OCI-LY1 (cell line): Measurements from ENCODE around the gene FADS2.

Source experiments
- H2AFZ ChIP-seq: fragments of 200-600 bp; sonication (generic), shearing (Covaris generic); 2 replicates; pipeline ENCODE4 v1.6.0; 2014; ENCODE audit warnings: antibody characterized with exemption, mild to moderate bottlenecking, low read length
- H3F3A ChIP-seq: fragments of 200-600 bp; sonication (generic), shearing (Covaris generic); 2 replicates; pipeline ENCODE4 v1.6.0; 2014; ENCODE audit warnings: mild to moderate bottlenecking, antibody characterized with exemption, low read length, moderate library complexity; ENCODE audit not compliant: insufficient read depth
- H3K27ac ChIP-seq: fragments of 200-600 bp; sonication (generic); 2 replicates; pipeline ENCODE4 v1.5.1; 2014; ENCODE audit warnings: low read length, mixed run types, mild to moderate bottlenecking, low read depth; ENCODE audit not compliant: poor library complexity, severe bottlenecking
- H3K27me3 ChIP-seq: fragments of 200-600 bp; sonication (generic); 2 replicates; pipeline ENCODE4 v1.6.0; 2014; ENCODE audit warnings: antibody characterized with exemption, mild to moderate bottlenecking, low read length, moderate library complexity; ENCODE audit not compliant: insufficient read depth
- H3K36me3 ChIP-seq: fragments of 200-600 bp; sonication (generic); 2 replicates; pipeline ENCODE4 v1.6.1; 2014; ENCODE audit warnings: mild to moderate bottlenecking, antibody characterized with exemption, low read length, moderate library complexity, mixed read lengths; ENCODE audit not compliant: insufficient read depth
- H3K4me1 ChIP-seq: fragments of 200-600 bp; sonication (generic); 2 replicates; pipeline ENCODE4 v1.5.1; 2014; ENCODE audit warnings: mild to moderate bottlenecking, low read length, moderate library complexity; ENCODE audit not compliant: insufficient read depth, severe bottlenecking
- H3K4me2 ChIP-seq: fragments of 200-600 bp; sonication (generic), shearing (Covaris generic); 2 replicates; pipeline ENCODE4 v1.6.1; 2014; ENCODE audit warnings: low read length
- H3K4me3 ChIP-seq: fragments of 200-600 bp; sonication (generic); 2 replicates; pipeline ENCODE4 v1.5.1; 2014; ENCODE audit warnings: low read length, low read depth, mild to moderate bottlenecking, mixed read lengths; ENCODE audit not compliant: poor library complexity, severe bottlenecking
- H3K79me2 ChIP-seq: fragments of 200-600 bp; shearing (Covaris generic); 2 replicates; pipeline ENCODE4 v1.6.1; 2016; ENCODE audit warnings: mixed run types, low read length, mixed read lengths; ENCODE audit not compliant: insufficient read depth
- H3K9ac ChIP-seq: fragments of 200-600 bp; sonication (generic), shearing (Covaris generic); 2 replicates; pipeline ENCODE4 v1.6.1; 2014; ENCODE audit warnings: mild to moderate bottlenecking, low read length, mixed read lengths
- H3K9me2 ChIP-seq: fragments of 200-600 bp; sonication (generic), shearing (Covaris generic); 2 replicates; pipeline ENCODE4 v1.6.1; 2014; ENCODE audit warnings: low read depth, mild to moderate bottlenecking, low read length, mixed read lengths
- H3K9me3 ChIP-seq: fragments of 200-600 bp; shearing (Covaris generic); 2 replicates; pipeline ENCODE4 v1.6.1; 2014; ENCODE audit warnings: low read length, mixed read lengths
- H4K20me1 ChIP-seq: fragments of 200-600 bp; sonication (generic), shearing (Covaris generic); 2 replicates; pipeline ENCODE4 v1.6.0; 2016; ENCODE audit warnings: mild to moderate bottlenecking, low read length; ENCODE audit not compliant: insufficient read depth
- CTCF ChIP-seq: fragments of 200-600 bp; sonication (generic), shearing (Covaris generic); IDR thresholded peaks from 2 replicates; pipeline ENCODE4 v1.5.1; 2017; ENCODE audit warnings: mild to moderate bottlenecking, antibody characterized with exemption, low read length, moderate library complexity, mixed read lengths
- EZH2 ChIP-seq: fragments of 200-600 bp; sonication (generic), shearing (Covaris generic); IDR thresholded peaks from 2 replicates; pipeline ENCODE4 v1.8.0; 2017; ENCODE audit warnings: borderline replicate concordance, mixed run types, mild to moderate bottlenecking, antibody characterized with exemption, low read length, moderate library complexity, mixed read lengths

The FADS2 gene

GRCh38 chr11:61907871-61908729 lies 80.0 kb downstream of the FADS2 start:
- H3K27ac ChIP-seq: no peak overlapping the region
- H3K4me3 ChIP-seq: no peak overlapping the region
- no peaks in the 10 kb centered on the region for H3K4me1 ChIP-seq
- no peaks in the 10 kb centered on the region; the same call in 1 of the 2 replicates for H3K27me3 ChIP-seq
- no peaks in the 10 kb centered on the region for H3F3A ChIP-seq
- H4K20me1 ChIP-seq: no peaks in the 10 kb centered on the region
- no peak overlapping the region for H3K9ac ChIP-seq
- H3K9me2 ChIP-seq: no peaks in the 10 kb centered on the region
- H3K79me2 ChIP-seq: no peaks in the 10 kb centered on the region
- no peaks in the 10 kb centered on the region for H3K36me3 ChIP-seq
- H3K9me3 ChIP-seq: no peaks in the 10 kb centered on the region
- no peak for TF ChIP-seq EZH2
- TF ChIP-seq CTCF: no peak
- H3K4me2 ChIP-seq: no peak overlapping the region
- no peak overlapping the region for H2AFZ ChIP-seq

- Histone ChIP-seq H4K20me1 (no peaks in the 10 kb centered on the region), H3K4me1 (no peaks in the 10 kb centered on the region), H3F3A (no peaks in the 10 kb centered on the region), H3K79me2 (no peaks in the 10 kb centered on the region), H3K27me3 (no peaks in the 10 kb centered on the region; the same call in 1 of the 2 replicates), H3K27ac (no peak overlapping the region), H3K4me3 (no peak overlapping the region), H3K9ac (no peak overlapping the region), H3K9me3 (no peaks in the 10 kb centered on the region), H3K36me3 (no peaks in the 10 kb centered on the region), H3K9me2 (no peaks in the 10 kb centered on the region), H2AFZ (no peak overlapping the region), H3K4me2 (no peak overlapping the region)
- TF ChIP-seq EZH2 (no peak), CTCF (no peak)
Observed at GRCh38 chr11:61908730-61909316, 80.7 kb downstream of the FADS2 start.

GRCh38 chr11:61910187-61911127 lies 82.4 kb downstream of the FADS2 start:
- Histone ChIP-seq H3K9ac (no peak overlapping the region), H4K20me1 (no peaks in the 10 kb centered on the region)
- TF ChIP-seq EZH2 (no peak), CTCF (no peak)

More at GRCh38 chr11:61910187-61911127, 82.4 kb downstream of the FADS2 start:
- H3K27me3 ChIP-seq: peaks cover 6% of the 10 kb centered on the region; the same call in 1 of the 2 replicates
- no peak overlapping the region for H3K4me2 ChIP-seq
- H3K79me2 ChIP-seq: no peaks in the 10 kb centered on the region
- no peaks in the 10 kb centered on the region for H3K36me3 ChIP-seq
- H3F3A ChIP-seq: no peaks in the 10 kb centered on the region
- H3K4me3 ChIP-seq: no peak overlapping the region
- H3K9me2 ChIP-seq: no peaks in the 10 kb centered on the region
- no peaks in the 10 kb centered on the region for H3K4me1 ChIP-seq
- no peak overlapping the region for H2AFZ ChIP-seq
- H3K27ac ChIP-seq: no peak overlapping the region
- H3K9me3 ChIP-seq: no peaks in the 10 kb centered on the region
